Gastrocnemius medialis (tissue), 4 donors: Measurements from ENCODE around the gene SH3BP1.

Source experiments
- POLR2A ChIP-seq, 2 donors: fragments of 450-650 bp; IDR thresholded peaks; one replicate each; pipeline ENCODE4 v1.6.1; 2017; ENCODE audit warnings: antibody characterized with exemption in 2 of 2, mild to moderate bottlenecking in 2 of 2, moderate library complexity in 2 of 2
- TF ChIP-seq, protein P1 (sequence below), 5 experiments: fragments of 450-650 bp in 3 of 5; fragments of 200-600 bp in 2 of 5; sonication (generic) in 2 of 5; IDR thresholded peaks in 4 of 5; conservative IDR thresholded peaks in 1 of 5; 1 replicate in 4 of 5; 2 replicates in 1 of 5; pipeline ENCODE4 v1.5.1; 2016 to 2019; ENCODE audit warnings: antibody characterized with exemption in 5 of 5, mild to moderate bottlenecking in 3 of 5, moderate library complexity in 3 of 5

DNA sequence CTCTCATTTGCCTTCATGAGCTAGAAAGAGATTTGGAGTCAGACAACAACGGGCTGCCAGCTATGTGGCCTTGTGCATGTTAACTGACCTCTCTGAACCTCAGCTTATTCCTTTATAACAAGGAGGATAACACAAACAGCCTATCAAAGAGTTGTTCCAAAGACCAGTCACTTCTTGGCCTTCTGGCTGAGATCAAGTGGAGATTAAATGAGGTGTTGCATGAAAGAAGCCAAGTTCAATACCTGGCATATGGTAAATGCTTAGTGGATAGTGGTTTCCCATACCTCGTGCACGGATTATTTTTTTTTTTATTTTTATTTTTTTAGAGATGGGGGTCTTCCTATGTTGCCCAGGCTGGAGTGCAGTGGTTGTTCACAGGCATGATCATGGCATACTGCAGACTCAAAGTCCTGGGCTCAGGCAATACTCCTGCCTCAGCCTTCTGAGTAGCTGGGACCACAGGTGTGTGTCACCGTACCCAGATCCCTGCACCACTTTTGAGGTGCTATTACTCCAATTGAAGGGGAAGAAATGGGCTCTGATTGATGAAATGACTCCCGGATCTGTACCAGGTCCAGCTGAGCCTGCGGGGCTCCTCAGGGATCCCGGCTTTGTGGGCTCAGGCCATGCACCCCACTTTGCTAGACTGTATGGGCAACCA is 40.9 kb downstream of the SH3BP1 start:
- TF ChIP-seq, protein P1, sequence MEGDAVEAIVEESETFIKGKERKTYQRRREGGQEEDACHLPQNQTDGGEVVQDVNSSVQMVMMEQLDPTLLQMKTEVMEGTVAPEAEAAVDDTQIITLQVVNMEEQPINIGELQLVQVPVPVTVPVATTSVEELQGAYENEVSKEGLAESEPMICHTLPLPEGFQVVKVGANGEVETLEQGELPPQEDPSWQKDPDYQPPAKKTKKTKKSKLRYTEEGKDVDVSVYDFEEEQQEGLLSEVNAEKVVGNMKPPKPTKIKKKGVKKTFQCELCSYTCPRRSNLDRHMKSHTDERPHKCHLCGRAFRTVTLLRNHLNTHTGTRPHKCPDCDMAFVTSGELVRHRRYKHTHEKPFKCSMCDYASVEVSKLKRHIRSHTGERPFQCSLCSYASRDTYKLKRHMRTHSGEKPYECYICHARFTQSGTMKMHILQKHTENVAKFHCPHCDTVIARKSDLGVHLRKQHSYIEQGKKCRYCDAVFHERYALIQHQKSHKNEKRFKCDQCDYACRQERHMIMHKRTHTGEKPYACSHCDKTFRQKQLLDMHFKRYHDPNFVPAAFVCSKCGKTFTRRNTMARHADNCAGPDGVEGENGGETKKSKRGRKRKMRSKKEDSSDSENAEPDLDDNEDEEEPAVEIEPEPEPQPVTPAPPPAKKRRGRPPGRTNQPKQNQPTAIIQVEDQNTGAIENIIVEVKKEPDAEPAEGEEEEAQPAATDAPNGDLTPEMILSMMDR (IDR thresholded peaks at IDR 0.05 in 4 of 5, conservative IDR thresholded peaks at IDR 0.05 in 1 of 5) = no peak
- TF ChIP-seq POLR2A (IDR thresholded peaks at IDR 0.05) = no peak
